SK-N-SH treated with all-trans-retinoic acid at 6 μM for 48 hours (cell line): Measurements from ENCODE around the gene SMARCD3.

Experiments
- ARNTL ChIP-seq: fragments of 450-650 bp; formaldehyde crosslinking; IDR thresholded peaks from 2 replicates; pipeline ENCODE4 v1.5.0; 2020; ENCODE audit warnings: low read depth, mild to moderate bottlenecking, moderate library complexity, borderline replicate concordance
- ESRRG ChIP-seq: fragments of 250-450 bp; sonication (Bioruptor Pico); IDR thresholded peaks from 2 replicates; pipeline ENCODE4 v1.6.1; 2021; ENCODE audit warnings: mild to moderate bottlenecking
- OSR1 ChIP-seq: fragments of 250-450 bp; sonication (Bioruptor Pico); IDR thresholded peaks from 2 replicates; pipeline ENCODE4 v1.8.0; 2022; ENCODE audit warnings: moderate library complexity, mild to moderate bottlenecking, inconsistent platforms
- PPARA ChIP-seq: fragments of 250-450 bp; sonication (Bioruptor Pico); IDR thresholded peaks from 2 replicates; pipeline ENCODE4 v1.5.0; 2020; ENCODE audit warnings: mild to moderate bottlenecking, borderline replicate concordance
- RARB ChIP-seq: fragments of 250-450 bp; sonication (Bioruptor Pico); IDR thresholded peaks from 2 replicates; pipeline ENCODE4 v1.8.0; 2021; ENCODE audit warnings: mild to moderate bottlenecking, moderate library complexity
- TCF4 ChIP-seq: fragments of 250-450 bp; sonication (Bioruptor Pico); IDR thresholded peaks from 2 replicates; pipeline ENCODE4 v1.8.0; 2021; ENCODE audit warnings: mild to moderate bottlenecking, moderate library complexity, borderline replicate concordance
- TF ChIP-seq, protein P1 (sequence below): fragments of 250-450 bp; sonication (Bioruptor Pico); IDR thresholded peaks from 2 replicates; pipeline ENCODE4 v1.5.1; 2021; ENCODE audit warnings: mild to moderate bottlenecking, moderate library complexity

- TF ChIP-seq OSR1 (CRISPR knock-in tag): no peak
- TF ChIP-seq PPARA (CRISPR knock-in tag): no peak
- no peak for TF ChIP-seq TCF4 (CRISPR knock-in tag)
- no peak for TF ChIP-seq ARNTL (CRISPR knock-in tag)
- TF ChIP-seq ESRRG (CRISPR knock-in tag): no peak
- TF ChIP-seq RARB (CRISPR knock-in tag): no peak
- TF ChIP-seq, protein P1, sequence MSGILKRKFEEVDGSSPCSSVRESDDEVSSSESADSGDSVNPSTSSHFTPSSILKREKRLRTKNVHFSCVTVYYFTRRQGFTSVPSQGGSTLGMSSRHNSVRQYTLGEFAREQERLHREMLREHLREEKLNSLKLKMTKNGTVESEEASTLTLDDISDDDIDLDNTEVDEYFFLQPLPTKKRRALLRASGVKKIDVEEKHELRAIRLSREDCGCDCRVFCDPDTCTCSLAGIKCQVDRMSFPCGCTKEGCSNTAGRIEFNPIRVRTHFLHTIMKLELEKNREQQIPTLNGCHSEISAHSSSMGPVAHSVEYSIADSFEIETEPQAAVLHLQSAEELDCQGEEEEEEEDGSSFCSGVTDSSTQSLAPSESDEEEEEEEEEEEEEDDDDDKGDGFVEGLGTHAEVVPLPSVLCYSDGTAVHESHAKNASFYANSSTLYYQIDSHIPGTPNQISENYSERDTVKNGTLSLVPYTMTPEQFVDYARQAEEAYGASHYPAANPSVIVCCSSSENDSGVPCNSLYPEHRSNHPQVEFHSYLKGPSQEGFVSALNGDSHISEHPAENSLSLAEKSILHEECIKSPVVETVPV: no peak
Measured at GRCh38 chr7:151212626-151213025, 35.9 kb downstream of the SMARCD3 start.
